H9 (cell line): ENCODE results near the gene TNRC18. TPM values are rescaled to one million over a fixed set of nuclear protein-coding genes. Genes with fewer than 3 reads are reported as not detected.
A peak's percentile ranks its signal among the peaks of the same experiment; 100 is the strongest.

ENCODE experiments used
- DNase-seq: peaks from one replicate; pipeline ENCODE4 v3.0.0-alpha.2; 2017
- H2AFZ ChIP-seq: one replicate; pipeline ENCODE4 v1.6.1; 2013; ENCODE audit warnings: mild to moderate bottlenecking, low read length, control low read depth, moderate library complexity
- H2AK5ac ChIP-seq: 2 replicates; pipeline ENCODE4 v1.6.1; 2013; ENCODE audit warnings: low read length, control low read depth, mixed read lengths; ENCODE audit not compliant: insufficient read length
- H2BK120ac ChIP-seq: one replicate; pipeline ENCODE4 v1.6.1; 2013; ENCODE audit warnings: low read depth, mild to moderate bottlenecking, low read length, control low read depth, inconsistent platforms; ENCODE audit not compliant: poor library complexity, severe bottlenecking
- H2BK12ac ChIP-seq: 2 replicates; pipeline ENCODE4 v1.6.1; 2013; ENCODE audit warnings: low read length, control low read depth, mixed read lengths, low read depth; ENCODE audit not compliant: insufficient read length
- H2BK15ac ChIP-seq: 2 replicates; pipeline ENCODE4 v1.6.1; 2013; ENCODE audit warnings: low read depth, low read length, control low read depth
- H2BK20ac ChIP-seq: one replicate; pipeline ENCODE4 v1.6.1; 2013; ENCODE audit warnings: low read depth, mild to moderate bottlenecking, low read length, control low read depth, inconsistent platforms; ENCODE audit not compliant: poor library complexity, severe bottlenecking
- H2BK5ac ChIP-seq: 2 replicates; pipeline ENCODE4 v1.6.1; 2013; ENCODE audit warnings: low read length, control low read depth, mixed read lengths; ENCODE audit not compliant: insufficient read length
- H3K14ac ChIP-seq: 2 replicates; pipeline ENCODE4 v1.6.1; 2013; ENCODE audit warnings: low read length, control low read depth; ENCODE audit not compliant: insufficient read depth
- H3K18ac ChIP-seq: 2 replicates; pipeline ENCODE4 v1.6.1; 2013; ENCODE audit warnings: low read depth, mild to moderate bottlenecking, mixed read lengths, low read length, control low read depth; ENCODE audit not compliant: insufficient read length
- H3K23ac ChIP-seq: 2 replicates; pipeline ENCODE4 v1.6.1; 2013; ENCODE audit warnings: low read length, control low read depth, mixed read lengths, low read depth; ENCODE audit not compliant: insufficient read length
- H3K23me2 ChIP-seq: 2 replicates; pipeline ENCODE4 v1.6.1; 2013; ENCODE audit warnings: low read depth, mild to moderate bottlenecking, mixed read lengths, low read length, control low read depth; ENCODE audit not compliant: insufficient read length, poor library complexity, severe bottlenecking
- H3K27ac ChIP-seq: 2 replicates; pipeline ENCODE4 v1.5.1; 2013; ENCODE audit warnings: low read length, control low read depth, mixed read lengths, low read depth; ENCODE audit not compliant: insufficient read length
- H3K27me3 ChIP-seq: 2 replicates; pipeline ENCODE4 v1.6.1; 2013; ENCODE audit warnings: low read length, control low read depth, inconsistent platforms; ENCODE audit not compliant: insufficient read depth
- H3K4ac ChIP-seq: 2 replicates; pipeline ENCODE4 v1.6.1; 2013; ENCODE audit warnings: low read depth, mild to moderate bottlenecking, control low read depth, inconsistent platforms, low read length, moderate library complexity
- H3K4me1 ChIP-seq: 2 replicates; pipeline ENCODE4 v1.6.1; 2013; ENCODE audit warnings: low read length, control low read depth, inconsistent platforms; ENCODE audit not compliant: insufficient read depth
- H3K4me2 ChIP-seq: 2 replicates; pipeline ENCODE4 v1.6.1; 2013; ENCODE audit warnings: low read length, control low read depth, mixed read lengths; ENCODE audit not compliant: insufficient read length, insufficient read depth
- H3K56ac ChIP-seq: 2 replicates; pipeline ENCODE4 v1.6.1; 2013; ENCODE audit warnings: low read depth, mild to moderate bottlenecking, mixed read lengths, low read length, control low read depth; ENCODE audit not compliant: insufficient read length
- H3K79me1 ChIP-seq: 2 replicates; pipeline ENCODE4 v1.6.1; 2013; ENCODE audit warnings: low read depth, mild to moderate bottlenecking, moderate library complexity, low read length, control low read depth, inconsistent platforms; ENCODE audit not compliant: insufficient read depth, poor library complexity, severe bottlenecking
- H3K79me2 ChIP-seq: 2 replicates; pipeline ENCODE4 v1.6.1; 2013; ENCODE audit warnings: low read length, control low read depth, inconsistent platforms; ENCODE audit not compliant: insufficient read depth
- H3K9ac ChIP-seq: 2 replicates; pipeline ENCODE4 v1.6.1; 2013; ENCODE audit warnings: low read length, control low read depth, mixed read lengths; ENCODE audit not compliant: insufficient read length; ENCODE audit errors: extremely low read depth
- H3K9me3 ChIP-seq: one replicate; pipeline ENCODE4 v1.6.1; 2013; ENCODE audit warnings: low read depth, low read length, inconsistent platforms; ENCODE audit not compliant: control insufficient read depth
- H3T11ph ChIP-seq: one replicate; pipeline ENCODE4 v1.6.1; 2013; ENCODE audit warnings: mild to moderate bottlenecking, low read length, control low read depth, inconsistent platforms
- H4K20me1 ChIP-seq: one replicate; pipeline ENCODE4 v1.6.1; 2013; ENCODE audit not compliant: control insufficient read depth, insufficient read length, insufficient read depth
- H4K5ac ChIP-seq: 2 replicates; pipeline ENCODE4 v1.6.1; 2013; ENCODE audit warnings: low read depth, mild to moderate bottlenecking, mixed read lengths, low read length, control low read depth; ENCODE audit not compliant: insufficient read length
- H4K8ac ChIP-seq: replicated peaks from 2 replicates; pipeline ENCODE4 v1.6.1; 2013; ENCODE audit warnings: low read length, control low read depth, mixed read lengths, low read depth; ENCODE audit not compliant: insufficient read length
- H4K91ac ChIP-seq: 2 replicates; pipeline ENCODE4 v1.6.1; 2013; ENCODE audit warnings: low read depth, mild to moderate bottlenecking, moderate library complexity, mixed read lengths, low read length, control low read depth; ENCODE audit not compliant: insufficient read length
- H3K27ac Mint-ChIP-seq, 3 experiments: 2 replicates in 2 of 3; 3 replicates in 1 of 3; pipeline ENCODE4 v1.8.0; 2020 to 2021; ENCODE audit warnings: mixed read lengths in 3 of 3, mild to moderate bottlenecking in 1 of 3, moderate library complexity in 1 of 3
- H3K27me3 Mint-ChIP-seq: 2 replicates; pipeline ENCODE4 v1.8.0; 2021; ENCODE audit warnings: low read depth, mild to moderate bottlenecking, moderate library complexity, mixed read lengths
- H3K36me3 Mint-ChIP-seq, 3 experiments: 2 replicates in 2 of 3; 3 replicates in 1 of 3; pipeline ENCODE4 v1.8.0; 2020 to 2021; ENCODE audit warnings: low read depth in 3 of 3, mixed read lengths in 3 of 3; ENCODE audit not compliant: insufficient read depth in 1 of 3
- H3K4me1 Mint-ChIP-seq, 2 experiments: 2 replicates each; pipeline ENCODE4 v1.8.0; 2020; ENCODE audit warnings: mixed read lengths in 2 of 2
- H3K4me3 Mint-ChIP-seq, 2 experiments: 2 replicates in 1 of 2; 3 replicates in 1 of 2; pipeline ENCODE4 v1.8.0; 2020 to 2021; ENCODE audit warnings: mild to moderate bottlenecking in 2 of 2, mixed read lengths in 2 of 2, moderate library complexity in 1 of 2
- H3K9me3 Mint-ChIP-seq, 2 experiments: 2 replicates in 1 of 2; 3 replicates in 1 of 2; pipeline ENCODE4 v1.8.0; 2020; ENCODE audit warnings: mild to moderate bottlenecking in 2 of 2, mixed read lengths in 2 of 2, moderate library complexity in 1 of 2
- CTCF ChIP-seq: fragments of 200-600 bp; sonication (generic); conservative IDR thresholded peaks from 3 replicates; pipeline ENCODE4 v1.8.0; 2021; ENCODE audit warnings: antibody characterized with exemption, mild to moderate bottlenecking
- WGBS: extraction: QIAGEN DNeasy Blood & Tissue Kit; methylation state at CpG from one replicate; pipeline ENCODE4 v1.1.7; 2013; ENCODE audit warnings: missing lambda C conversion rate, low lambda C conversion rate, mixed read lengths; ENCODE audit not compliant: insufficient read length; ENCODE audit errors: extremely low coverage; 5-methylcytosine and 5-hydroxymethylcytosine counted together
- total RNA-seq: library from RNA; stranded (reverse); gene quantifications from 2 replicates; pipeline ENCODE4 v1.2.1, GENCODE V29; 2021

TNRC18 gene
- total RNA-seq, 1 experiment from 2014 or later = 21.2 TPM

GRCh38 chr7:5349437-5350173 is 74.0 kb downstream of the TNRC18 start:
- Histone ChIP-seq H4K5ac (no peak overlapping the region), H3K23ac (no peak overlapping the region), H3K79me1 (no peaks in the 10 kb centered on the region), H2AK5ac (no peak overlapping the region), H3K4me2 (peak overlapping the region; percentile 70), H2BK5ac (no peak overlapping the region), H2AFZ (no peak overlapping the region), H2BK120ac (no peak overlapping the region), H2BK15ac (no peak overlapping the region), H3K14ac (no peak overlapping the region), H3T11ph (no peak overlapping the region), H2BK12ac (no peak overlapping the region), H3K27me3 (peaks cover 23% of the 10 kb centered on the region; the same call in 1 of the 2 replicates), H3K9ac (no peak overlapping the region), H3K9me3 (no peaks in the 10 kb centered on the region), H4K91ac (no peak overlapping the region), H3K79me2 (no peaks in the 10 kb centered on the region), H3K4ac (no peak overlapping the region), H3K23me2 (no peaks in the 10 kb centered on the region), H4K8ac (no peak overlapping the region), H2BK20ac (no peak overlapping the region), H3K56ac (no peak overlapping the region), H4K20me1 (no peaks in the 10 kb centered on the region), H3K27ac (no peak overlapping the region), H3K18ac (no peak overlapping the region), H3K4me1 (no peaks in the 10 kb centered on the region)
- H3K4me1 Mint-ChIP-seq = peaks cover 26 to 42% of the 10 kb centered on the region in 2 experiments
- peaks cover 43% of the 10 kb centered on the region for H3K27me3 Mint-ChIP-seq
- no peak for TF ChIP-seq CTCF
- peak overlapping the region in 1 of 2 experiments; percentile 79; a peak in 3 of 5 replicates for H3K4me3 Mint-ChIP-seq
- WGBS = no CpG with 5 or more reads among the region's 34 CpGs
- H3K9me3 Mint-ChIP-seq = peaks cover 0 to 15% of the 10 kb centered on the region in 2 experiments; a peak in 3 of 5 replicates
- no peak for DNase-seq
- H3K36me3 Mint-ChIP-seq = peaks cover 3 to 11% (median 7%) of the 10 kb centered on the region in 3 experiments; a peak in 6 of 7 replicates
- H3K27ac Mint-ChIP-seq = no peak overlapping the region
